ENCODE data around the gene OR52B2.

Gene OR52B2

GRCh38 chr11:6170226-6170625 is at the start of gene OR52B2:
Gene OR52B2, minus strand, starts transcription at chr11:6170326. Its CDS starts 0 bp downstream, at chr11:6170326.
- no peak for DNase-seq (ENCODE audit: low spot score)

- DNase-seq (ENCODE audit: low spot score) = no peak
These were observed 49.2 kb upstream of the OR52B2 start for GRCh38 chr11:6219359-6219758.

GRCh38 chr11:6217722-6218121 is 47.6 kb upstream of the OR52B2 start:
- DNase-seq (ENCODE audit: low spot score) = no peak

GRCh38 chr11:6216501-6216900 is 46.4 kb upstream of the OR52B2 start:
- no peak for DNase-seq (ENCODE audit: low spot score)

GRCh38 chr11:6214530-6214929 is 44.4 kb upstream of the OR52B2 start:
- DNase-seq (ENCODE audit: low spot score) = no peak

- no peak for DNase-seq (ENCODE audit: low spot score)
These were observed 40.3 kb upstream of the OR52B2 start for GRCh38 chr11:6210274-6210955.

- DNase-seq (ENCODE audit: low spot score) = no peak
These were observed 39.7 kb upstream of the OR52B2 start for GRCh38 chr11:6209801-6210200.

- no peak for DNase-seq (ENCODE audit: low spot score)
These were observed 36.5 kb upstream of the OR52B2 start for GRCh38 chr11:6206456-6207180.

GRCh38 chr11:6205366-6205765 is 35.2 kb upstream of the OR52B2 start, which contains the start of gene C11orf42:
Gene C11orf42, plus strand, starts transcription at chr11:6205557. Its CDS starts 59 bp downstream, at chr11:6205616.
- DNase-seq (ENCODE audit: low spot score) = no peak

GRCh38 chr11:6204706-6205105 is 34.6 kb upstream of the OR52B2 start:
- no peak for DNase-seq (ENCODE audit: low spot score)

GRCh38 chr11:6203327-6203726 is 33.2 kb upstream of the OR52B2 start:
- DNase-seq (ENCODE audit: low spot score) = peak; percentile 37

- no peak for DNase-seq (ENCODE audit: low spot score)
These were observed 31.9 kb upstream of the OR52B2 start for GRCh38 chr11:6202041-6202440.

- DNase-seq (ENCODE audit: low spot score) = peak; percentile 53
These were observed 31.4 kb upstream of the OR52B2 start for GRCh38 chr11:6201481-6201880.

GRCh38 chr11:6200975-6201374 is 30.8 kb upstream of the OR52B2 start:
- DNase-seq (ENCODE audit: low spot score) = peak; percentile 12

- no peak for DNase-seq (ENCODE audit: low spot score)
These were observed 29.2 kb upstream of the OR52B2 start, which contains the start of gene OR52W1 for GRCh38 chr11:6199174-6199810. Gene OR52W1, plus strand, starts transcription at chr11:6199224. Its CDS starts 0 bp downstream, at chr11:6199224.

GRCh38 chr11:6197466-6198200 is 27.5 kb upstream of the OR52B2 start:
- DNase-seq (ENCODE audit: low spot score) = no peak

- peak; percentile 46 for DNase-seq (ENCODE audit: low spot score)
These were observed 26.3 kb upstream of the OR52B2 start for GRCh38 chr11:6196396-6196795.

- no peak for DNase-seq (ENCODE audit: low spot score)
These were observed 24.0 kb upstream of the OR52B2 start for GRCh38 chr11:6194065-6194581.

- DNase-seq (ENCODE audit: low spot score) = no peak
These were observed 21.6 kb upstream of the OR52B2 start for GRCh38 chr11:6191742-6192141.

- no peak for DNase-seq (ENCODE audit: low spot score)
These were observed 5.3 kb upstream of the OR52B2 start for GRCh38 chr11:6175440-6175839.

GRCh38 chr11:6156628-6157359 is 13.3 kb downstream of the OR52B2 start:
- DNase-seq (ENCODE audit: low spot score) = no peak

All from activated CD4-positive, alpha-beta T cell treated with anti-CD3 and anti-CD28 coated beads, Interleukin-2, Interleukin-4, amounts not matched to agents 100 ng/mL and 50 ng/mL, durations not matched to agents 16 hours and 8 hours (primary cell).